Measurements from ENCODE around the gene C2CD5. TPM values are rescaled to one million over a fixed set of nuclear protein-coding genes. Genes with fewer than 3 reads are reported as not detected.
"Not testable (repeated sequence)": the region's sequence is repeated elsewhere in the genome, so short reads cannot be mapped to it uniquely, and the experiment has no call there.

Gene C2CD5
- total RNA-seq, 2 experiments from 2014 or later: 48.5 to 54.2 TPM

DNA sequence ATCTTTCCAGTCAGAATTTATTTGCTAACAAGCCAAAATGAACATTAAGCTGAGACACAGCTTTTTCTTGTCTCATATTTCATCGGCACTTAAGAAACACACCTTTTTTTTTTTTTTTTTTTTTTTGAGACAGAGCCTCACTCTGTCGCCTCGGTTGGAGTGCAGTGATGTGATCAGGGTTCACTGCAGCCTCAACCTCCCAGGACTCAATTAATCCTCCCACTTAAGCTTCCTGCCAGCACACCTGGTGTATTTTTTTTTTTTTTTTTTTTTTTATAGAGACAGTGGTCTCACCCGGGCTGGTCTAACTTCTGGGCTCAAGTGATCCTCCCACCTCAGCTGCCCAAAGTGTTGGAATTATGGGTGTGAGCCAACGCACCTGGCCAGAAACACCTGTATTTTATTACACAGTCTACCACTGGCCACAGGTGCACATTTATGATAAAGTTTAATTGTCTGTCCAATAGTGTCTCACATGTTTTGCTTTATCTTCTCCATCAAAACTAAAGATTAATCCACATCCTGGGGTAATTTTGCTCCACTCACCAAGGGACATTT, 62.7 kb downstream of the C2CD5 start:
- no peak overlapping the region for H3K4me3 Mint-ChIP-seq
- ATAC-seq (ENCODE audit: low read depth) (no peak), DNase-seq (no peak)
- H3K27me3 Mint-ChIP-seq: no peaks in the 10 kb centered on the region
- H3K27ac Mint-ChIP-seq: no peak overlapping the region
- peaks cover 3% of the 10 kb centered on the region for H3K4me1 Mint-ChIP-seq
- peaks cover 21% of the 10 kb centered on the region for H3K36me3 Mint-ChIP-seq
- POLR2A ChIA-PET: interaction anchor here (0.6 kb wide), 1 partner anchor 971 kb away, joined by 4 read pairs; no protein-coding TSS in a partner anchor
- H3K9me3 Mint-ChIP-seq: no peaks in the 10 kb centered on the region

DNA sequence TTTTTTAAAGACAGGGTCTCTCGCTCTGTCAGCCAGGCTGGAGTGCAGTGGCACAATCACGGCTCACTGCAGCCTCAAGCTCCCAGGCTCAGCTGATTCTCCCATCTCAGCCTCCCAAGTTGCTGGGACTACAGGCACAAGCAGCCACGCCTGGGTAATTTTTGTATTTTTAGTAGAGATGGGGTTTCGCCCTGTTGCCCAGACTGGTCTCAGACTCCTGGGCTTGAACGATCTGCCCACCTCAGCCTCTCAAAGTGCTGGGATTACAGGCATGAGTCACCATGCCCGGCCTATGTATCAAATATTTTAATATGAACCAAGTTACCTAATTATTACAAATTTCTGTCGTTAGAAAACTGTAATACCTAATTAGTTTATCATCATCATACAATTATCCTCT, 63.5 kb downstream of the C2CD5 start:
- H3K27ac Mint-ChIP-seq; H3K9me3 Mint-ChIP-seq; H3K4me3 Mint-ChIP-seq; H3K4me1 Mint-ChIP-seq; DNase-seq; POLR2A ChIA-PET; H3K27me3 Mint-ChIP-seq; ATAC-seq (ENCODE audit: low read depth): not testable (repeated sequence)
- peaks cover 21% of the 10 kb centered on the region for H3K36me3 Mint-ChIP-seq

DNA sequence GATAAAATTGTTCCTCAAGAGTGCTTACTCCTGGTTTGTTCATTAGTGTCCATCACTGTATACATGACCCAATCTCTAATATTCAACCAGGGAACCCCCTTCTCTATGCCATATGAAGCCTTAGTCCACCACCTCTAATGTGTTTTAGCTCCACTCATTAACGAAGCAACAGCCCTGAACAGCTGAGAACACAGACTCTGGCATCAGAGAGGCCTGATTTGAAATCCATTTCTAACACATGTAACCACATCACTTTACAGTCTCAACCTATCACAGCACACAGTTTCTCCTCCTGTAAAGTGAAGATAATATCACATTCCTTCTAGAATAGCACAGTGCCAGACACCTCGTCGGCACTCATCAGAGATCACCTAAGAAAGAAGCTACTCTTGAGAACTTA, 64.3 kb downstream of the C2CD5 start:
- ATAC-seq (ENCODE audit: low read depth) (no peak), DNase-seq (no peak)
- POLR2A ChIA-PET: no interaction called here
- H3K4me1 Mint-ChIP-seq: peaks cover 3% of the 10 kb centered on the region
- H3K9me3 Mint-ChIP-seq: no peaks in the 10 kb centered on the region
- H3K27me3 Mint-ChIP-seq: no peaks in the 10 kb centered on the region
- peaks cover 21% of the 10 kb centered on the region for H3K36me3 Mint-ChIP-seq
- H3K27ac Mint-ChIP-seq: no peak overlapping the region
- H3K4me3 Mint-ChIP-seq: no peak overlapping the region

DNA sequence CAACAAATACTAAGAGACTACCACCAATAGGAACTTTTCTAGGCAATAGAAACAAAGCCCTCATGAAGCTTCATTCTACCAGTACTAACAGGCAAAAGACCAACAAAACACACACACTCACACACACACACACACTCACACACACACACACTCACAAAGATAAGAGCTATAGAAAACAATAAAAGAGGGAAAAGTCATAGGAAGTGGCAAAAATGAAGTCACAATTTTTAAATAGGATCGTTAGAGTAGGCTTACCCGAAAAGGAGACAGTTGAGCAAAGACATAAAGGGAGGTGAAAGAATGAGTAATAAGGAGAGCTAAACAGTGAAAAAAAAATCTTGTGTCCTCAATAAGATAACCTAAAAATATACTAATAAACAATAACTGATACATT, 66.5 kb downstream of the C2CD5 start:
- H3K27me3 Mint-ChIP-seq: no peaks in the 10 kb centered on the region
- ATAC-seq (ENCODE audit: low read depth) (no peak), DNase-seq (no peak)
- H3K4me3 Mint-ChIP-seq: no peak overlapping the region
- H3K36me3 Mint-ChIP-seq: peaks cover 22% of the 10 kb centered on the region
- no peaks in the 10 kb centered on the region for H3K9me3 Mint-ChIP-seq
- POLR2A ChIA-PET: no interaction called here
- H3K4me1 Mint-ChIP-seq: peaks cover 6% of the 10 kb centered on the region
- H3K27ac Mint-ChIP-seq: no peak overlapping the region

DNA sequence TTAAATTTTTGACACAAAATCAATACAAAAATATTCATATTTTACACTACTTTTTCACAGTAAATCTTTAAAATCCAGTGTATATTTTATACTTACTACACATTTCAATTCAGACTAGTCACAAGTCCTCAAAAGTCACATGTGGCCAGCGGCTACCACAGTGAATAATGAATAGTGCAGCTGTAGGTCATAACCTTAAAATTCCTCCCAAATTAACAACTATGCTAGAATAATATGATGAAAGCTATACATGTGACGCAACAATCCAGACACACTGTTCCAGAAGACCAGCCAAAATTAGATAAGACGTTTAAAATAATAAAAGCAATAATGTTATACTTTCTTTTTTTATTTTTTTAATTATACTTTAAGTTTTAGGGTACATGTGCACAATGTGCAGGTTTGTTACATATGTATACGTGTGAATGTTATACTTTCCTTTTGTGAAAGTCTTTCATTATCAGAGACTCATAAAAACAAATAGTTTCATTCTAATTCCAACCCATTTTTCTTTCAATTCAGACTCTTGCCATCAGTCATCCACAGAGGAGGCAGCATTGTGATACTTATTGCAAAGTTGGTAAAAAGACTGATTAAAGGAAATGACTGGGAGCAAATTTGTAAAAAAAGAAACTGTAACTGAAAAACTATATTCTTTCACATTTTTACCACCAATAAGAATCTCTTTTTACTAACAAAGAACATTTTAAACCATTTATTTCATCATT, 67.0 kb downstream of the C2CD5 start:
- Mint-ChIP-seq H3K27ac (no peak overlapping the region), H3K4me3 (no peak overlapping the region), H3K9me3 (no peaks in the 10 kb centered on the region), H3K27me3 (no peaks in the 10 kb centered on the region), H3K36me3 (peaks cover 20% of the 10 kb centered on the region), H3K4me1 (peaks cover 6% of the 10 kb centered on the region)
- DNase-seq (no peak), ATAC-seq (ENCODE audit: low read depth) (no peak)
- POLR2A ChIA-PET: no interaction called here

DNA sequence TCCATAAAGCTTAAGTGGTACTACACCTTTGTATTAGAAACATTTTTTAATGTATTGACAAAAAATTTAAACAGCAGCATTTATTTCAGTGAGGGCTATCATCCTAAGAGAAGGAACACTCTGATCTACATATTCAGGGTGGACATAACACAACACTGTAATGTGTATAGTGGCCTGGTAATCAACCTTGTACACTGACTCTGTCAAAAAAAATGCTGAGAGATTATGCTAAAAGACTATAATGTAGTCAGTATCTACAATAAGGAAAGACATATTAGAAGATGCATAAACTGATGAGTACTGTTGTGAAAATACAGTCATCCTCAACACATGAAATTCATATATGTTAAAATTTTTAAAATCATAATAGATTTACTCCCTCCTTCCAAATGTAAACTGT, 68.2 kb downstream of the C2CD5 start:
- Mint-ChIP-seq H3K4me1 (peaks cover 6% of the 10 kb centered on the region), H3K4me3 (no peak overlapping the region), H3K27me3 (no peaks in the 10 kb centered on the region), H3K36me3 (peaks cover 17% of the 10 kb centered on the region), H3K9me3 (no peaks in the 10 kb centered on the region), H3K27ac (no peak overlapping the region)
- ATAC-seq (ENCODE audit: low read depth): no peak
- POLR2A ChIA-PET: no interaction called here
- no peak for DNase-seq

DNA sequence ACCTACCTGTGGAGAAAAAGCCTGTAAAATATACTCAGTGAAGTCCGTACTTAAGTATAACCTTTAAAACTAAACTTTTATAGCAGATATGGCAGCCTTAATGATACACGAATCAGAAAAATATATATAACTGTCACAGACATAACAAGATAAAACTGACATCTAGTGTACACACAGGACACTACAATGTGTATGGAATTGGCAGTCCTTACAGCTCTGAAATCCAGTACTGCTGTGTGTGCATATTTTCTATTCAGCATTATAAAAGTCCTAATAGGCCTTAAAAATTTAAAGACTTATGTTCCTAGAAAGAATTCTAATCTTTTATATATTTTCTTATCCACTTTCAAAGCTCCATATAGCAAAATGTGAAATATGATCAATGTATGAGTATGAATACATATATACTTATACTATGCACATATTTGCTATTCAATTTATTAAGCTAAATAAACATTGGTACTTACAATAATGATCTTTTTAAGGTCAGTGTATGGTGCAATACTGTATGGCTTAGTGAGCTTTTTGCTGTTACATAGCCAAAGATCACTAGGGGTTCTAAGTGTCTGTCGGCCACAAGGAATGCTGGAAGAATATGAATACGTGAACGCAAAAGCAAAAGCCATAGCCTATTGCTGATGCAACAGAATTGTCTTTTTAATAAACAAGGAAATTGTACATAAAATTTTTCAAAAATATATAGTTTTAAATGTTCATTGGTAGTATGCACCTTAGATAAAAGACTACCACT, 69.2 kb downstream of the C2CD5 start:
- Mint-ChIP-seq H3K9me3 (no peaks in the 10 kb centered on the region), H3K27ac (no peak overlapping the region), H3K4me1 (peaks cover 6% of the 10 kb centered on the region), H3K36me3 (peaks cover 15% of the 10 kb centered on the region), H3K4me3 (no peak overlapping the region), H3K27me3 (no peaks in the 10 kb centered on the region)
- ATAC-seq (ENCODE audit: low read depth) (no peak), DNase-seq (no peak)
- POLR2A ChIA-PET: no interaction called here

DNA sequence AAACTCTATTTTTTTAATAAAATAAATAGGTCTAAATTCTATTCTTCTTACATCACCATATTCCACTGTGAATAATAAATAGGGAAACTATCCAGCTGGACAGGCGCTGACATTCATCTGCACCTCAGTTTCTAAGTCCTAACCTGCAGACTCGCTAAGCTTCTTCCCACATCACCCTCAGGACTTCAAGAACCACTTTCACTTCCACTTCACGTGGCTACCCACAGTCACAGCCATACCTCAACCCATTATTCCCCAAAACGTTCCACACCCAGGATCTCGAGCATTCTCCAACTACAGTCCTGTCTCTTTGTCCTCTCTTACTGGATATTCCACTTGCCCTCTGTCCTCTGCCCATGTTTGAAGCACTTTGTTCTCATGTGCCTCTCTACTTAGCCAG, 71.1 kb downstream of the C2CD5 start:
- no peaks in the 10 kb centered on the region for H3K27me3 Mint-ChIP-seq
- no peak overlapping the region for H3K4me3 Mint-ChIP-seq
- DNase-seq: no peak
- peaks cover 19% of the 10 kb centered on the region for H3K36me3 Mint-ChIP-seq
- H3K4me1 Mint-ChIP-seq: peaks cover 6% of the 10 kb centered on the region
- no peaks in the 10 kb centered on the region for H3K9me3 Mint-ChIP-seq
- H3K27ac Mint-ChIP-seq: peak overlapping the region; percentile 2
- no peak for ATAC-seq (ENCODE audit: low read depth)
- POLR2A ChIA-PET: no interaction called here

DNA sequence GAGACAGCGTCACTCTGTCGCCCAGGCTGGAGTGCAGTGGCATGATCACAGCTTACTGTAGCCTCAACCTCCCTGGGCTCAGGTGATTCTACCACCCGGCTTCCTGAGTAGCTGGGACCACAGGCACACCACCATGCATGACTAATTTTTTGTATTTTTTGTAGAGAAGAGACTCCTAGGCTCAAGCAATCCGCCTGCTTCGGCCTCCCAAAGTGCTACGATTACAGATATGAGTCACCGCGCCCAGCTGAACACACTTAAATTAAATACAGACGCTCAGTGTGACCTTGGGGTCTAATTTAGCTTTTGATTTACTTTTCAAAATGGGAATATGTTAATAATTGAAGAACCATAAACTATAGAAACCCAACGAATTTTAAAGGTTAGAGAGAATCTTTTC, 77.2 kb downstream of the C2CD5 start:
- POLR2A ChIA-PET: no interaction called here
- no peaks in the 10 kb centered on the region for H3K9me3 Mint-ChIP-seq
- no peak for ATAC-seq (ENCODE audit: low read depth)
- no peak overlapping the region for H3K27ac Mint-ChIP-seq
- H3K27me3 Mint-ChIP-seq: no peaks in the 10 kb centered on the region
- H3K4me3 Mint-ChIP-seq: no peak overlapping the region
- no peaks in the 10 kb centered on the region for H3K4me1 Mint-ChIP-seq
- DNase-seq: no peak
- peaks cover 12% of the 10 kb centered on the region for H3K36me3 Mint-ChIP-seq

DNA sequence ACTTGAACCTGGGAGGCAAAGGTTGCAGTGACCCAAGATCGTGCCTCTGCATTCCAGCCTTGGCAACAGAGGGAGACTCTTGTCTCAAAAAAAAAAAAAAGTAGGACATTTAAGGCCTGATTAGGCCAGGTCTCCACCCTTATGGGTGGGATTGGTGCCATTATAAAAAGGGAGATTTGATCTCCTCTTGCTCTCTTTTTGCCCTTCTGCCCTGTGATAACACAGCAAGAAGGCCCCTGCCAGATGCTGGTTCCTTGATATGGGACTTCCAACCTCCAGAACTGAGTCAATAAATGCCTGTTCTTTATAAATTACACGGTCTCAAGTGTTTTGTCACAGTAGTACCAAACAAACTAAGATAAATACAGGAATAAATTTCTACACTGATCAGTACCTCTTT, 81.0 kb downstream of the C2CD5 start:
- Mint-ChIP-seq H3K4me1 (peaks cover 1% of the 10 kb centered on the region), H3K27ac (no peak overlapping the region), H3K9me3 (no peaks in the 10 kb centered on the region), H3K27me3 (no peaks in the 10 kb centered on the region), H3K36me3 (peaks cover 7% of the 10 kb centered on the region), H3K4me3 (no peak overlapping the region)
- POLR2A ChIA-PET: no interaction called here
- ATAC-seq (ENCODE audit: low read depth): no peak
- no peak for DNase-seq

DNA sequence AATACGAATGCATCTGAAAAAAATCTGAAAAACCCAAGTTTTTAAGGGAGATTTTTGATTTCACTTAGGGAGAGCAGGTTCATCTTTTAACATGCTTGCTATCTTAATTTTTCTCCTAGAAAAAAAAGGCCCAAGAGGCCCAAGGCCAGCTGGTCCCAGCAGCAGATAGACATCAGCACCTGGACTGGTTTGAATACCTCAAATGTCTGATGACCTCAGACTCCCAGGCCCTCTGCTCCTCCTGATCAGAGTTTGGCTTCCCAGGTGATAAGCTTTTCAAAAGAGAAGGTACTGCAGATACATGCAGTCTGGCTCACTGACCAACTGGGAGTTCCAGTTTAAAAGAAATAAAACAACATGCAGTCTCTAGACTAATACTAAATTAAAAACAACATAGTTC, 82.6 kb downstream of the C2CD5 start:
- Mint-ChIP-seq H3K36me3 (peaks cover 12% of the 10 kb centered on the region), H3K27me3 (no peaks in the 10 kb centered on the region), H3K4me3 (no peak overlapping the region), H3K4me1 (peaks cover 1% of the 10 kb centered on the region), H3K9me3 (no peaks in the 10 kb centered on the region), H3K27ac (no peak overlapping the region)
- DNase-seq (no peak), ATAC-seq (ENCODE audit: low read depth) (no peak)
- POLR2A ChIA-PET: no interaction called here

DNA sequence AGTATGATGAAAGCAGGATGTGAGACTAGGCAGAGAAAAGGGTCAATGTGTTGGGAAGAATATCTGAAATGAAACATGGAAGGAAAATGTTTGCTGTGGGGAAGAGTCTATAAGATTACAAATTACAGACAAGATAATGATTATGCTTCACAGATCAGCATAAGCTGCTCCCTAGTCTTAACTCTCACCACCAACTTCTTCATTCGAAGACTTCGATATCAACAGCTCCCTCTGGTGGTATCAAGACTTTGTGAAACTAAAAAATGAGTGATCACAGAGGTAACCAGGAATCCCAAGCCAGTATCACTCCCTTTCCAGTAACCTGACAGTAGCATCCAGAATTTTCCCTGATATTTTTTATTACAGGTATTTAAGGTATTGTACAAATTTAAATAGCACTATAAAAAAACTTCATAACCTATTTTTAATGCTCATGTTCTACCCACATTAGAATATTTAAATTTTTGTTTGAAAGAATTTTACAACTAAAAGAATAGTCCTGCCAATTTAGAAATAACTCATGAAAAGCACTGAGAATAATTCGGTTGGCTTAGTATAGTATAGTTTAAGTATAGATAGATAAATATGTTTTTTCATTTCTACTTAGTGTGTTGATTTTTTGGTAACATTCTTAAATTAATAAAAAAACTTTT, 84.4 kb downstream of the C2CD5 start:
- ATAC-seq (ENCODE audit: low read depth): peak; percentile 56
- Mint-ChIP-seq H3K9me3 (no peaks in the 10 kb centered on the region), H3K4me1 (peaks cover 1% of the 10 kb centered on the region), H3K4me3 (no peak overlapping the region), H3K27me3 (no peaks in the 10 kb centered on the region), H3K36me3 (peaks cover 8% of the 10 kb centered on the region), H3K27ac (no peak overlapping the region)
- no peak for DNase-seq
- POLR2A ChIA-PET: no interaction called here

DNA sequence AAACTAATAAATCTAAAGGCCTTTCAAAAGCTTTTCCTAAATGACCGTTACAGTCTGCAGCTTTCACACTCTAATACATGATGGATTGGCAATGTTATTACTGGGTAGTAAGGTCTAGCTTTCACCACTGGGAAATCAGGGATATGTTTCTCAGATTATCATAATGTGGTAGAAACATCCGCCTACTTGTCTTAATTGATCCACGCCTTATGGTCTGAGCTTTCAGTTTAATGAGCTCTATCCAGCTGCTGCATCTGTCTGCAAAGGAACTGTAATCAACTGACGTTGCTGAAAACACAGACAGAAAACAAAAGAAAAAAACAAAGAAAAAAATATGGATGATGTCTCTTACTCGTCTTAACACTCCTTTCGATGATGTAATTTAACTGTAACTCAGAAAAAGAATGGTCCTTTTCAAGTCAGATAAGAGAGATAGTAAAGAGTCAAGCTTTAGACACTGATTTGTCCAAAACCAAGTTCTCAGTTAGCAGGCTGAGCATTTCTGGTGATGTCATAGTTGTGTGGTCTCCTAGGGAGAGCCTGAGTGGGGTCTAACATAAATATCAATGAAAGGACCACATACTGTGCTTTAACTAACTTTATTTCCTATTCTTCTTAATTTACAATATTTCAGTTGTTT, 85.9 kb downstream of the C2CD5 start:
- ATAC-seq (ENCODE audit: low read depth) (no peak), DNase-seq (no peak)
- POLR2A ChIA-PET: no interaction called here
- H3K4me3 Mint-ChIP-seq: no peak overlapping the region
- no peaks in the 10 kb centered on the region for H3K9me3 Mint-ChIP-seq
- H3K36me3 Mint-ChIP-seq: peaks cover 14% of the 10 kb centered on the region
- peaks cover 1% of the 10 kb centered on the region for H3K4me1 Mint-ChIP-seq
- H3K27me3 Mint-ChIP-seq: no peaks in the 10 kb centered on the region
- H3K27ac Mint-ChIP-seq: no peak overlapping the region
